HG03432 (cell line): ENCODE measurements around the gene HSDL2.
"Not testable (repeated sequence)": the region's sequence is repeated elsewhere in the genome, so short reads cannot be mapped to it uniquely, and the experiment has no call there.

Experiments used
- ATAC-seq: cut with Tn5 transposase; IDR thresholded peaks from one replicate; pipeline ENCODE4 v1.9.1; 2021; ENCODE audit warnings: mild to moderate bottlenecking, moderate library complexity; ENCODE audit not compliant: unreplicated experiment

The HSDL2 gene

GRCh38 chr9:112393146-112393545 lies 13.2 kb downstream of the HSDL2 start:
- ATAC-seq = not testable (repeated sequence)

- no peak for ATAC-seq
Measured at GRCh38 chr9:112396416-112396815, 16.5 kb downstream of the HSDL2 start.

GRCh38 chr9:112396872-112397271 lies 17.0 kb downstream of the HSDL2 start:
- ATAC-seq = no peak

GRCh38 chr9:112401175-112401815 lies 21.4 kb downstream of the HSDL2 start:
- ATAC-seq = no peak

- no peak for ATAC-seq
Measured at GRCh38 chr9:112403614-112404201, 23.8 kb downstream of the HSDL2 start.

- no peak for ATAC-seq
Measured at GRCh38 chr9:112404508-112404932, 24.6 kb downstream of the HSDL2 start.

GRCh38 chr9:112408275-112408674 lies 28.4 kb downstream of the HSDL2 start:
- ATAC-seq = no peak

- ATAC-seq = no peak
Measured at GRCh38 chr9:112408819-112409218, 28.9 kb downstream of the HSDL2 start.

GRCh38 chr9:112409758-112410157 lies 29.9 kb downstream of the HSDL2 start:
- no peak for ATAC-seq

GRCh38 chr9:112411626-112412027 lies 31.7 kb downstream of the HSDL2 start:
- ATAC-seq = no peak

GRCh38 chr9:112413728-112414127 lies 33.8 kb downstream of the HSDL2 start:
- not testable (repeated sequence) for ATAC-seq

GRCh38 chr9:112420208-112420607 lies 40.3 kb downstream of the HSDL2 start:
- no peak for ATAC-seq

- ATAC-seq = no peak
Measured at GRCh38 chr9:112421771-112422222, 41.9 kb downstream of the HSDL2 start.

GRCh38 chr9:112422417-112423148 lies 42.7 kb downstream of the HSDL2 start:
- no peak for ATAC-seq

GRCh38 chr9:112430006-112430522 lies 50.2 kb downstream of the HSDL2 start:
- ATAC-seq = no peak

GRCh38 chr9:112433499-112434392 lies 53.8 kb downstream of the HSDL2 start:
- ATAC-seq = no peak

GRCh38 chr9:112434487-112434886 lies 54.6 kb downstream of the HSDL2 start:
- no peak for ATAC-seq

GRCh38 chr9:112437406-112437805 lies 57.5 kb downstream of the HSDL2 start:
- no peak for ATAC-seq

- no peak for ATAC-seq
Measured at GRCh38 chr9:112439171-112439570, 59.3 kb downstream of the HSDL2 start.

GRCh38 chr9:112439825-112440224 lies 59.9 kb downstream of the HSDL2 start:
- ATAC-seq = no peak

GRCh38 chr9:112443200-112443599 lies 63.3 kb downstream of the HSDL2 start:
- no peak for ATAC-seq
